Natural killer cell (primary cell): ENCODE data around the gene LRG1. TPM values are rescaled to one million over a fixed set of nuclear protein-coding genes. Genes with fewer than 3 reads are reported as not detected.

Experiments
- ATAC-seq, 3 donors: fragments of 150-1000 bp in 2 of 3; fragments of 200-7000 bp in 1 of 3; cut with Tn5 transposase; 1 replicate in 1 of 3; 2 replicates in 2 of 3; pipeline ENCODE4 v1.10.0; 2021; ENCODE audit warnings: mild to moderate bottlenecking in 2 of 3, moderate library complexity in 2 of 3
- DNase-seq, 2 donors: peaks; one replicate each; pipeline versions ENCODE4 v3.0.0 to v3.0.0-alpha.2; 2013 to 2021; ENCODE audit warnings: mixed read lengths in 1 of 2
- H3K27ac ChIP-seq: one replicate; pipeline ENCODE4 v1.5.1; 2013; ENCODE audit warnings: mild to moderate bottlenecking, low read length
- H3K27me3 ChIP-seq: one replicate; pipeline ENCODE4 v1.6.1; 2013; ENCODE audit warnings: low read length; ENCODE audit not compliant: control insufficient read depth, insufficient read depth
- H3K36me3 ChIP-seq: one replicate; pipeline ENCODE4 v1.6.1; 2013; ENCODE audit warnings: low read length; ENCODE audit not compliant: control insufficient read depth, insufficient read depth
- H3K4me1 ChIP-seq: one replicate; pipeline ENCODE4 v1.6.1; 2013; ENCODE audit warnings: low read length; ENCODE audit not compliant: control insufficient read depth, insufficient read depth
- H3K4me3 ChIP-seq: one replicate; pipeline ENCODE4 v1.5.1; 2013; ENCODE audit warnings: low read length
- H3K9me3 ChIP-seq: one replicate; pipeline ENCODE4 v1.6.1; 2013; ENCODE audit warnings: low read length; ENCODE audit not compliant: control insufficient read depth, insufficient read depth
- H3K27ac Mint-ChIP-seq, 2 donors: one replicate each; pipeline ENCODE4 v1.8.0; 2022; ENCODE audit warnings: mild to moderate bottlenecking in 2 of 2, mixed read lengths in 2 of 2, moderate library complexity in 1 of 2
- H3K27me3 Mint-ChIP-seq, 2 donors: one replicate each; pipeline ENCODE4 v1.8.0; 2022; ENCODE audit warnings: low read depth in 2 of 2, mixed read lengths in 2 of 2
- H3K36me3 Mint-ChIP-seq: one replicate; pipeline ENCODE4 v1.8.0; 2022; ENCODE audit warnings: mixed read lengths
- H3K4me1 Mint-ChIP-seq, 2 donors: one replicate each; pipeline ENCODE4 v1.8.0; 2022; ENCODE audit warnings: mixed read lengths in 2 of 2
- H3K4me3 Mint-ChIP-seq: one replicate; pipeline ENCODE4 v1.8.0; 2022; ENCODE audit warnings: mild to moderate bottlenecking, moderate library complexity, mixed read lengths
- H3K9me3 Mint-ChIP-seq, 2 donors: one replicate each; pipeline ENCODE4 v1.8.0; 2022; ENCODE audit warnings: mixed read lengths in 2 of 2
- CTCF ChIP-seq: fragments of 200-600 bp; IDR thresholded peaks from one replicate; pipeline ENCODE4 v1.8.0; 2022; ENCODE audit warnings: antibody characterized with exemption
- WGBS: methylation state at CpG from one replicate; pipeline ENCODE4 v1.1.7; 2013; ENCODE audit warnings: missing lambda C conversion rate; ENCODE audit not compliant: insufficient coverage; 5-methylcytosine and 5-hydroxymethylcytosine counted together
- intact Hi-C: fragments of 100-400 bp; cut with micrococcal nuclease; formaldehyde crosslinking; loops from one replicate; pipeline ENCODE4 v1.14.2; 2022
- total RNA-seq, 4 donors: library from RNA; stranded (reverse); fragments of 120-200 nt in 1 of 4; gene quantifications; one replicate each; pipeline versions ENCODE4 v1.2.3 to v1.2.4, GENCODE V29; 2013 to 2022

The LRG1 gene
- total RNA-seq, 3 donors from 2014 or later (not counting 1 experiment from before 2014, with no cell fraction given), result 1.8 TPM; not detected in 2

GRCh38 chr19:4493104-4493928 lies 46.5 kb downstream of the LRG1 start:
- H3K27ac Mint-ChIP-seq, result no peak overlapping the region
- intact Hi-C loops, result no loop called here
- Histone ChIP-seq H3K4me1 (no peaks in the 10 kb centered on the region), H3K36me3 (peaks cover 55% of the 10 kb centered on the region), H3K27ac (no peak overlapping the region), H3K9me3 (no peaks in the 10 kb centered on the region), H3K4me3 (no peak overlapping the region), H3K27me3 (no peaks in the 10 kb centered on the region)
- H3K4me1 Mint-ChIP-seq, result no peaks in the 10 kb centered on the region
- H3K9me3 Mint-ChIP-seq, result no peaks in the 10 kb centered on the region
- no peaks in the 10 kb centered on the region for H3K36me3 Mint-ChIP-seq
- 92% methylated on average over 41 of the region's 41 CpGs for WGBS
- TF ChIP-seq CTCF, result no peak
- H3K4me3 Mint-ChIP-seq, result no peak overlapping the region
- no peaks in the 10 kb centered on the region for H3K27me3 Mint-ChIP-seq
- ATAC-seq (no peak), DNase-seq (no peak)

- Mint-ChIP-seq H3K4me1 (no peaks in the 10 kb centered on the region), H3K4me3 (no peak overlapping the region), H3K9me3 (no peaks in the 10 kb centered on the region), H3K27me3 (no peaks in the 10 kb centered on the region), H3K27ac (no peak overlapping the region), H3K36me3 (no peaks in the 10 kb centered on the region)
- Histone ChIP-seq H3K4me3 (no peak overlapping the region), H3K36me3 (peaks cover 48% of the 10 kb centered on the region), H3K9me3 (no peaks in the 10 kb centered on the region), H3K4me1 (no peaks in the 10 kb centered on the region), H3K27me3 (no peaks in the 10 kb centered on the region), H3K27ac (no peak overlapping the region)
- 90% methylated on average over 3 of the region's 3 CpGs for WGBS
- intact Hi-C loops, result no loop called here
- TF ChIP-seq CTCF, result no peak
- DNase-seq, result no peak
- no peak for ATAC-seq
Measured at GRCh38 chr19:4492337-4493103, 47.3 kb downstream of the LRG1 start.

- no peak for DNase-seq
- Mint-ChIP-seq H3K27me3 (no peaks in the 10 kb centered on the region), H3K9me3 (no peaks in the 10 kb centered on the region), H3K4me3 (no peak overlapping the region), H3K4me1 (no peaks in the 10 kb centered on the region), H3K36me3 (no peaks in the 10 kb centered on the region), H3K27ac (no peak overlapping the region)
- H3K27me3 ChIP-seq, result no peaks in the 10 kb centered on the region
- H3K27ac ChIP-seq, result no peak overlapping the region
- 96% methylated on average over 21 of the region's 21 CpGs for WGBS
- H3K9me3 ChIP-seq, result no peaks in the 10 kb centered on the region
- intact Hi-C loops, result no loop called here
- H3K36me3 ChIP-seq, result peaks cover 45% of the 10 kb centered on the region
- no peak for ATAC-seq
- H3K4me1 ChIP-seq, result no peaks in the 10 kb centered on the region
- no peak overlapping the region for H3K4me3 ChIP-seq
- no peak for TF ChIP-seq CTCF
Measured at GRCh38 chr19:4491446-4491845, 48.4 kb downstream of the LRG1 start.
